Measurements from ENCODE around the gene ANKRA2.

ANKRA2 gene

GRCh38 chr5:73506459-73506955 is 58.9 kb downstream of the ANKRA2 start:
- peaks cover 41% of the 10 kb centered on the region for H3K36me3 Mint-ChIP-seq
- no peaks in the 10 kb centered on the region for H3K9me3 Mint-ChIP-seq
- no peak overlapping the region for H3K4me3 Mint-ChIP-seq
- no peaks in the 10 kb centered on the region for H3K27me3 Mint-ChIP-seq
- H3K4me1 Mint-ChIP-seq = peaks cover 10% of the 10 kb centered on the region
- no peak overlapping the region for H3K27ac Mint-ChIP-seq
- CTCF ChIA-PET = interaction anchor here (1.1 kb wide), 1 partner anchor 13 kb away, joined by 4 read pairs; no protein-coding TSS in a partner anchor
- no peak for DNase-seq
